GM18498 (cell line): Measurements from ENCODE around the gene NDUFC2.
"Not testable (repeated sequence)": the region's sequence is repeated elsewhere in the genome, so short reads cannot be mapped to it uniquely, and the experiment has no call there.

Experiments
- ATAC-seq: cut with Tn5 transposase; IDR thresholded peaks from one replicate; pipeline ENCODE4 v1.9.1; 2021; ENCODE audit warnings: mild to moderate bottlenecking, moderate library complexity; ENCODE audit not compliant: unreplicated experiment

The NDUFC2 gene

DNA sequence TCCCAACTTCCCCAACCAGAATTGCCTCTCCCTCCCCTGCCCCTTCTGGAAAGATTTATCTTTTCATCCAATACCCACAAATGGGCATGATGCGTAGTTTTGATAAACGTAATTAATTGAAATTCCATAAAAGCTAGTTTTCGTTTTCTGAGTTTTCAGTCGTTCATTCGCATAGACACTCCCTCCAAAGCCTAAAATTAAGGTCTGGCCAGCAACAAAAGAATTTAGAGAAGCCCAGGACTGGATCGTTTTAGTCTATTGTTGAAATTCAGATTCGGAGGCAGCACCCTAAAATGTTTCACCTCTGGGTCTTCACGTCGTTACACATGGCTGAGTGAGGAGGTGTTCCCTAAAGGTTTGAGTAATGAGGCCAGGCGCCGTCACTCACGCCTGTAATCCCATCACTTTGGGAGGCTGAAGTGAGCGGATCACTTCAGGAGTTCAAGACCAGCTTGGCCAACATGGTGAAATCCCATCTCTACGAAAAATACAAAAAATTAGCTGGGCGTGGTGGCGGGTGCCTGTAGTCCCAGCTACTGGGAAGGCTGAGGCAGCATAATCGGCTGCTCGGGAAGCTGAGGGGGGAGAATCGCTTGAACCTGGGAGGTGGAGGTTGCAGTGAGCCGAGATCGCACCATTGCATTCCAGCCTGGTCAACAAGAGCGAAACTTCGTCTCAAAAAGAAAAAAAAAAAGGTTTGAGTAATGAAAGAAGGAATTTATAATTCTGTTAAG lies 589 bp upstream of the NDUFC2 start:
- ATAC-seq, result no peak

DNA sequence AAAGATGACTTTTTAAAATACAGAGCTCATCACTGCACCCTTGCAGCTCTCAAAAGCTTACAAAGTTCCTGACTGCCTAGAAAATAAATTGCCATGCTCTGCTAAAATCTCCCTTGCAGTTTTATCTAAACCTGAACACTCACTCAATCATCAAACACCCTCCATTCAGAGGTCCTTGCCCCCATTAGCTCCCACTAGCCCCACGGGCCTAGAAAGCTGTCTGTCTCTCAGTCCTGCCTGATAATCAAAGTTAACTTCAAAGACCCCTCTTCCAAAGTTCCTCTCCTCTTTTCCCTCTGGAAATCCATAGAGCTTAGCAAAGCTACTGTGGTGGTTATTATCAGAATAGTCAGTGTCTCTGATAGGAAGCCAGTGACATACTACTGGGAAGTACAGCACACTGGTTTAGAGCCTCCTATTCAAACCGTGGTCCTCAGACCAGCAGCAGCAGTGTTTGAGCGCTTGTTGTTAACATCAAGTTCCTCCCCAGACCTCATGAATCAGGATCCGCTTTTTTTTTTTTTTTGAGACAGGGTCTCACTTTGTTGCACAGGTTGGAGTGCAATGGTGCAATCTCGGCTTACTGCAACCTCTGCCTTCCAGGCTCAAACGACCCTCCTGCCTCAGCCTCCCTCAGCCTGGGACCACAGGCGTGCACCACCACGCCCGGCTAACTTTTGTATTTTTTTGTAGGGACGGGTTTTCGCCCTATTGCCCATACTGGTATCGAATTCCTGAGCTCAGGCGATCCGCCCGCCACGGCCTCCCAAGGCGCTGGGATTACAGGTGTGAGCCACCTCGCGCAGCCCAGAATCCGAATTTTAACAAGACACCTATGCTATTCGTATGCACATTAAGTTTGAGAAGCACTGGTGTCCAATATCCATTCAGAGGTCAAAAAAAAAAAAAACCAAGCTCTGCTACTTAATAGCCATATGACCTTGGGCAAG lies 1.2 kb downstream of the NDUFC2 start:
- ATAC-seq, result no peak

DNA sequence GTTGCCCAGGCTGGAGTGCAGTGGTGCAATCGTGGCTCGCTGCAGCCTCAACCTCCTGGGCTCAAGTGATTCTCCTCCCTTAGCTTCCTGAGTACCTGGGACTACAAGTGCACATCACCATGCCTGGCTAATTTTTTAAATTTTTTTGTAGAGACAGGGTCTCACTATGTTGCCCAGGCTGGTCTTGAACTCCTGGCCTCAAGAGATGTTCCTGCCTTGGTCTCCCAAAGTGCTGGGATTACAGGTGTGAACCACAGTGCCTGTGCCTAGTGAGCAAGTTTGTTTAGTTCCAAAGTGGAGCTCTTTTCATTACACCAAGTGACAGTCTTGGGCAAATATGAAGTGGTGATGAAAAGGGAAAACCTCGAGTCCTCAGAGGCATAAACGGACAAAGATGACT lies 2.1 kb downstream of the NDUFC2 start:
- not testable (repeated sequence) for ATAC-seq

DNA sequence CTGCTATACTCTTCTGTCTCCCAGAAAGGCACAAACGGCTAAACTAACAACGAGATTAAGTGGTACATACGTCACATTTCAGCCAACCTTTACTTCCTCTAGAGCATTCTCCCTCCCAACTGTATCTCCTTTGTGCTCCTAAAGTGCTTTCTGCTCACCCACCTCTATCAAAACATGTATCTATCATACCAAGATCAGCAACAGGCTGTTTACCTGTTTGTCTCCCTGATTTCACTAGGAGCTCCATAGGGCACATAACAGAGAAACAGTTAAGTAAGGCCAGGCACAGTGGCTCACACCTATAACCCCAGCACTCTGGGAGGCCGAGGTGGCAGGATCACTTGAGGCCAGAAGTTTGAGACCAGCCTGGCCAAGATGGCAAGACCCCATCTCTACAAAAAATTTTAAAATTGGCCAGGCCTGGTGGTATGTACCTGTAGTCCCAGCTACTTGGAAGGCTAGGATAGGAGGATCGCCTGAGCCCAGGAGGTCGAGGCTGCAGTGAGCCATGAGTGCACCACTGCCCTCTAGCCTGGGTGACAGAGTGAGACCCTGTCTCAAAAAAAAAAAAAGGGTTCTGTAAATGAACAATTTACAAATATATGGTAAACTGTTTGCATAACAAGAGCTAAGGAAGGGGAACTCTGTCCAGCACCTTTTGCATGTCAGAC lies 2.8 kb downstream of the NDUFC2 start:
- no peak for ATAC-seq

DNA sequence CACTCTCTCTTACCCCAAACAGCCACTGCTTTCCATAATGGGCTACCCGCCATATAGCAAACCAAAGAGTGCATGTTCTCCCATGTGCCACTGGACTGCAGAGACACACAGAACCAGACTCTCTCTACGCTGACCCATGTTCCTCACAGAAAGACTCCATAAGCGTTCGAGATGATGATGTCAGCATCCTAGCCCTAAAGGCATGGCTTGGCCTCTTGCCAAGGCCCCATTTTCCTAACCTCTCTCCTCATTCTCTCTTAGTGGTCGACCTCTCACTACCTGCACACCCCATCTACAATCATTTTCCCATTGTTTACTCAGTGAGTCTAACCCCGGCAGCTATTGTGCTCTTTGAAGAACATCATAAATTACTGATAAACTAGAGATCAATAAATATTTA lies 4.9 kb downstream of the NDUFC2 start:
- no peak for ATAC-seq

DNA sequence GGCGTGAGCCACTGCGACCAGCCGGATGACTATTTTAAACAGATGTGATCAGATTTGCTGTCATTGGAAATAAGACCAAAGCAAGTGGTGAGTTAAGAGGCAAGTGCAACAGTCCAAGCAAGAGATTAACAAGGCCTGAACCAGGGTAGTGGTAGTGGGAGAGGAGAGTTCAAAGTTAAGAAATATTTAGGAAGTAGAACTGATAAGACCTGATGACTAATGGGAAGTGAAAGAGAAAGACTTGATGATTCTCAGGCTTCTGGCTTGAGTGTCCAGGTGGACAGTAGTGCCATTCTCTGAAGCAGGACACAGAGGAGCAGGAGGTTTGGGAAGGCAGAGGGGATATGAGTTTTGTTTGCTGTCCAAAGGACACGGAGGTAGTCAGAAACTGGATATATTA lies 7.2 kb downstream of the NDUFC2 start:
- no peak for ATAC-seq

DNA sequence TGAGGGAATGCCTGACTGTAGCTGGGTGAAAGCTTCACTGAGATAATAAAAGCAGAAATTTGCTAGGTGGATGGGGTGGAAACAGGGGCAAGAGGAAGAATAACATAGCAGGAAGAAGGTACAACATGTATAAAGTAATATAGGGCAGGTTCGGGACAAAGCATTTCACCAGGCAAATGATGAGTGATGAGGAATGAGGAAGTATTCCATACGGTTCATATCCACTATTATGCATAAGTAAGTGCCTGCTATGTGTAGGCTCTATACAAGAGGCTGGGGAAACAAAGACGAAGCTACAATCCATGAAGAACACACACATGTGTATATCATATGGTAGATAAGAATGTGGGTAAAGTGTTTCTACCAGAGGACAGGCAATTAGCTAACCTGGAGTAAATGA lies 7.9 kb downstream of the NDUFC2 start:
- no peak for ATAC-seq

DNA sequence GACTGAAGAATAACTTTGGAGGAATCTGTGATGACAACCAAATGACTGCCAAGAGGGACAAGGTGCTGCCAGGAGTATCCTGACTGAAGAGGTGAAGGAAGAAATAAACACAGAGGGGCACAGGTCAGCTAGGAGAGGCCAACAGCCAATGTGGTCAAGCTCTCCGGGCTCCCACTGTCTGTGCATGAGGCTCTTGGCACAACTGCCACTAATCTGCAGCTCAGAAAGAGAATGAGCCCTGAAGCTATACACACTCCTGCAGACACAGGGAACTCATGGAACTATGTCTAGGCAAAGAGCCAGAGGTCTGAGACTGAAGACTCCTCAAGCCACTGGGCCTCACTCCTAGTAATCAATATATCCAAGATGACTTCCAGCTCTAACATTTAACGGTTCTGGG lies 9.0 kb downstream of the NDUFC2 start:
- no peak for ATAC-seq

DNA sequence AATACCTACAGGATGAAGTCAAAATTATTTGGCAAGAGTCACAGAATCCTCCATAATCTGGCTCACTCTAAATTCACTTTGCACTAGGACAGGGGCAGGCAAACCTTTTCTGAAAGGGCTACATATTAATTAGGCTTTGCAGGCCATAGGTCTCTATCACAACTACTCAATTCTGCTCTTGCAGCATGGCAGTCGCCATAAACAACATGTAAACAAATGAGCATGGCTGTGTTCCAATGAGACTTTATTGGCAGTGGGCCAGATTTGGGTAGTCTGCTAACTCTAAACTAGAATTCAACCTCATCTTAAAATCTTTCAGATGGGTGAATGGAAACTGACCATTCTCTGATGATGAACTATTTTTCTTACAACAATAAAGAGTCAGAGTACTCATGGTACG lies 10.2 kb downstream of the NDUFC2 start:
- no peak for ATAC-seq

DNA sequence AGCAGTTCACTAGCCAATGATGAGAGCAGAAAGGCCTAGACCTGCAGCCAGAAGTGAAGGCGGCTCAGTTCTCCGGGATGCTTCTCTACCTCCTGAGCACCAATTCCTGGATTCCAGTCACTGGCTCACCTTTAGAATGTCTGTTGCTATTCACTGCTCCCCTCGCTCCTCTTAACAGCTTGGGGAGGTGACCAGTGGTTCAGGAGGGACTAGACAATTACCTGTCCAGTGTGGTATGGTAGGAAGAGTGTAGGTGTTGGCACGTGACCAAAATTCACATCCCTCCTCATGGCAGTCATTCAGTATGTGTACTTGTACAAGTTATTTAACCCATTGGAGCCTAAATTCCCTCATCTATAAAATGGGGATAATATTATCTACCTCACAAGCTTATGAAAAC lies 12.0 kb downstream of the NDUFC2 start:
- no peak for ATAC-seq

DNA sequence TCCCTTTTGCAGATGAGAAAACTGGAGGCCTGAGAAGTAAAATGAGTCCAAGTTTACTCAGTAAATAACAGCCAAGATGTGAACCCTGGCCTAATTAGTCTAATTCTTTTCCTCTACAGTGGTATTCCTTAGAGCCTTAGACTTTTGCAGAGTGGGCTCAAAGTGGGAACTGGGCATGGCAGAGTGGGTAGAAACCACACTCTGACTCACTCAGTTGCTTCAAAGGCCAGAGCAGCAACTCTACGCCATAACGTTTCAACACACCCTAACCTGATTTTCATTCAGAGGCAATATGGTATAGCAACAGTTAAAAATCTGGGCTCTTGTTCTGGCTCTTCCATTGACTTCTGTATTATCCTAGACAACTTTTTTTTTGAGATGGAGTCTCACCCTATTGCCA lies 13.2 kb downstream of the NDUFC2 start:
- no peak for ATAC-seq

DNA sequence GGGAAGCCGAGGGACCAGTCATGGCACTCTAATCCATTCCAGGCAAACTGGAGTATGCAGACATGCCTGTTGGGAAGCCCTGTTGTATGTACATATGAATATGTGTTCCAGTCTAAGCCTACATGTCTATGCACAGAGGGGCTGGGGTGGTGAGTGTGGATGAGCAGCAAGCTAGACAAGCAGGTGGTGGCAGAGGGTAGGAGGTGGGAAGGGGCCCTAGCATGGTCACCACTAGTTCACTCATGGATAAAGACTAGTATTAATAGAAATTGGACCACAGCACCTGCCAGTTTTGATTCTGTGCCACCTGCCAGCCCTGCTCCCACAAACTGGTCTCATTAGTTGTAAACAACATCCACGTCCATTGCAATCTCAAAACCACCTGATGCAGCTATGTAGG lies 14.5 kb downstream of the NDUFC2 start:
- ATAC-seq, result no peak

DNA sequence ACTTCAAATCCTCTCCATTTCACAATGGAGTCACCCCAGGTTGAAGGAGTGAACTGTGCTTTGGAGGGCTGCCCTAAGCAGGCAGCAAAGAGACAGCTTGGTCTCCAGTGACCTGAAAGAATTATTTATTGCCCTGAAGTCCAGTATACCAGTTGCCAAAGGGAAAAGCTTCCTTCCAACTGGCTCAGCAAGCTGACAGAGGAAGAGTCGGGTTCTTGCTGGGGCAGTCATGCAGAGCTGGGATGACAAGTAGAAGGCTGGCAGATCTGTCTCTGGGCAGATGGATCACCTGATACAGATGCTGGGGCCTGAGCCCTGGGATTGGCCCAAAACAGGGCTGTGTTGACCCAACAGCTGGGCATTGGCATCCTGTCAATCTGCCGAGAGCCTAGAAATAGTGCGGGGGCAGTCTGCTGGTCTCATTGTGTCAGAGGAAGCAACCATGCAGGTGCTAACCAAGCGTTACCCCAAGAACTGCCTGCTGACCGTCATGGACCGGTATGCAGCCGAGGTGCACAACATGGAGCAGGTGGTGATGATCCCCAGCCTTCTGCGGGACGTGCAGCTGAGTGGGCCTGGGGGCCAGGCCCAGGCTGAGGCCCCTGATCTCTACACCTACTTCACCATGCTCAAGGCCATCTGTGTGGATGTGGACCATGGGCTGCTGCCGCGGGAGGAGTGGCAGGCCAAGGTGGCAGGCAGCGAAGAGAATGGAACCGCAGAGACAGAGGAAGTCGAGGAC lies 16.1 kb downstream of the NDUFC2 start, which contains the start of gene THRSP:
TSS of gene THRSP (plus strand) at position 422 of the 742 bp plus-strand sequence. CDS start at position 443, 21 bp downstream.
- no peak for ATAC-seq

DNA sequence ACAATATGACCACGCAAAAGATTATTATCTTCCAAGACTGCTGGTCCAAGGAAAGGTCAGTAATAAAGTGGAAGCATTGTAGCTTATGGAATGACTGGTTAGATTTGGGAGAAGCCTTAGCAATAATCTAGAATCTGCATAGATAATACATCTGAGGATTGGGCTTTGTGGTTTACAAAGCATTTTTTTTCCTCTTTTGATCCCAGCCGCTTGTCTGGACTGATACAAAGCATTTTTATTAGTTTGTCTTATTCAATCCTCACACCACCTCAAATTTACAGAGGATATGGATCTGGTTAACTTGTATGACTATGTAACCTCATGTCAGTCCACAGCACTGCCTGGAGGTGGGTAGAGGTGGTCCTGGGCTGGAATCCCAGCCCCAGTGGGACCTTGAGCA lies 17.0 kb downstream of the NDUFC2 start:
- no peak for ATAC-seq

DNA sequence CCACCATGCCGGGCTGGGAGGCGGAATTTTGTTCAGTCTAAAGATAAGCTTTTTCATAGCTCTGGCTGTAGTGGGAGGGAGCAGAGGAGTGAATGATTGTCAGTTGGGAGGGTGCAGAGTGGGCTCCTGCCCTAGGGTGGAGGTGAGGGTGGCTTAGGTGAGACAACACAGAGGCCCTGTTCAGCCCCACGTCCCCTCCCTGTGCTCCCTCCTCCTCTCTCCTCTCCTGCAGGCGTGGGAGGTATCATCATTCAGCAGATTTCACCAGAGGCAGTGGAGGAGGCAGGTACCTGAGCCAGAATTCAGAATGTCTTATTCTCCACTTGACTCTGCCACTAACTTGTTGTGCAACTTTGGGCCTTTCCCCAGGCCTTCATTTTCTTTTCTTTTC lies 17.7 kb downstream of the NDUFC2 start:
- no peak for ATAC-seq

DNA sequence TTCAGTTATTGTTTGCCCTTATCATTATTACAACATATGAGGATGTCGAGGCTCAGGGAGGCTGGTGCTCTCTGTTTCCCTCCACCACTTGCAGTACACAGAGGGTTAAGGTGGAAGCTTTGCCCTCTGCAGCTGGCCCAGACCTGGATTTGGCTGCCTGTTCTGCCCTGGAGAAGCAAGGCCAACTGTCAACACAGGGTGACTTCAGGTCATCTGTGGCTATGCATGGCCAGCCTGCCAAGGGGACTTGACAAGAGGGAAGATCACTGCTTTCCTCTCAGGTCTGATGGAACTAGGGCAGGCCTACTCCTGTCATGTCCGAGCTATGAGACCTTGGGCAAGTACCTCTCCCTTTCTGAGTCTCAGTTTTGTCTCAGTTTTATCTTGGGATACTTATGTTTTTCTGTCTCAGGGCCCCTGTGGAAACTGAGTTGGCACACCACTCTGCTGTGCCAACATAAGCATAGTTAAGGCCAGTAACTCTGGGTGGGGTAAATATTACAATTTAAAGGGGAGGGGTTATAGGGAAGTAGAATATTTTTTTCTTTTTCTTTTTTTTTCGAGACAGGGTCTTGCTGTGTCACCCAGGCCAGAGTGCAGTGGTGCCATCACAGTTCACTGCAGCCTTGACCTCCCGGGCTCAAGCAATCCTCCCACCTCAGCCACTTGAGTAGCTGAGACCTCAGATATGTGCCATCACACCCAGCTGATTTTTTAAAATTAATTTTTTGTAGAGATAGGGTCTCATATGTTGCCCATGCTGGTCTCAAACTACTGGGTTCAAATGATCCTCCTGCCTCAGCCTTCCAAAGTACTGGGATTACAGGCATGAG lies 18.4 kb downstream of the NDUFC2 start:
- no peak for ATAC-seq

DNA sequence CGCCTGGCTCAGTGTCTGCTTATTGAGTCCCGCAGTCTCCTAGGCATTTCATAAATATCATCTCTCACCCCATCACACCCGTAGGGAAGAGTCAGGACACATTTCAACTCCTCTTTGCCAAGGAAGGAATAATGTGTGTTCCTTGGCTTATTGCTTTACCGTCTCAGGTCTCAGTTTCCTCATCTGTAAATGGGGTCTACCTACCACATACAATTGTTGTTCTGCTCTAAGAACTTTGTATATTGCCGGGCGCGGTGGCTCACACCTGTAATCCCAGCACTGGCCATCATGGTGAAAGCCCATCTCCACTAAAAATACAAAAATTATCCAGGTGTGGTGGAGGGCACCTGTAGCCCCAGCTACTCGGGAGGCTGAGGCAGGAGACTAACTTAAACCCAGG lies 19.1 kb downstream of the NDUFC2 start:
- no peak for ATAC-seq

DNA sequence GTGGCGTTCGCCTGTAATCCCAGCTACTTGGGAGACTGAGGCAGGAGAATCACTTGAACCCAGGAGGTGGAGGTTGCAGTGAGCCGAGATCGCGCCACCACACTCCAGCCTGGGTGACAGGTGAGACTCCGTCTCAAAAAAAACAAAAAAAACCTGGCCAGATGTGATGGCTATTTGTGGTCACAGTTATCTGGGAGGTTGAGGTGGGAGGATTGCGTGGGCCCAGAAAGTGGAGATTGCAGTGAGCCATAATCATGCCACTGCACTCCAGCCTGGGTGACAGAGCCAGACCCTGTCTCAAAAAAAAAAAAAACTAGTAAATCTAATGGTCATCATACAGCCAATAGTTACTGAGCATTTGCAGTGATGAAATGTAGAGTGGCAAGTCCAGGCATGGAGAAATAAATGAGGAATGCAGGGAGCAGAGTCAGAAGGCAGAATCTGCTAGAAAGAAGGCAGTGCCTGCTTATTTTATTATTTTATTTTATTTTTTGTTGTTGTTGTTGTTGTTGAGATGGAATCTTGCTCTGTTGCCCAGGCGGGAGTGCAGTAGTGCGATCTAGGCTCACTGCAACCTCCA lies 19.8 kb downstream of the NDUFC2 start:
- not testable (repeated sequence) for ATAC-seq

DNA sequence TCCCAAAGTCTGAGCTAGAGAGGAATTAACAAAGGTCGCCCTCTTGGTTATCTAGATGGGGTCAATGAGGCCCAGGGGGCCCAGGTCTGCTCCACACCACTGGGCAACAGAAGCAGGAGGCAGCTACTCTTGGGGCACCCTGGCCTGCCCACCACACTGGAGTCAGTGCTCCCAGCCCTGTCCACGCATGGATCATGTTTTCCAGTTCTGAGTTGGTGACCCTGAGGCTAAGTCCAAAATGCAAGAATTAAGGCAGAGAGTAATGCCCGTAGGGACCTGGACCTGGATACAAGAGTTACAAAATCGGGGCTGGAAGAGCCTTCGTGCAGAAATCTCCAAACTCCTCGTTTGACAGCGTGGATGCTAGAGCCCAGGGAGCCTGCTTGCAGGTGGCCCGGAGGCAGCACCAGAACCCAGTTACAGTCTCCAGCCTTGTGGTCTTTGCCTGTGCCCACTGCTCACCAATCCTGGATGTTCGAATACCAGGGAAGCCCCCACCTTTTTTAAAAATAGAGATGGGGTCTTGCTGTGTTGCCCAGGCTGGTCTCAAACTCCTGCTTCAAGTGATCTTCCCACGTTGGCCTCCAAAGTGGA lies 22.1 kb downstream of the NDUFC2 start:
- no peak for ATAC-seq
